ENCODE results near the gene POMT1. TPM values are rescaled to one million over a fixed set of nuclear protein-coding genes. Genes with fewer than 3 reads are reported as not detected.

The POMT1 gene
- total and polyA plus RNA-seq, 2 donors (not counting 3 experiments of a cell fraction or from before 2014, with no cell fraction given), result 44.7 to 53.9 TPM

- no peaks in the 10 kb centered on the region for H3K9me1 ChIP-seq (replicated peaks; ENCODE audit: control insufficient read depth, extremely low read depth, insufficient read depth, low read length)
- no peaks in the 10 kb centered on the region for H4K20me1 ChIP-seq (replicated peaks; ENCODE audit: control insufficient read depth, extremely low read depth, insufficient read depth, low read length)
- H3K9me3 ChIP-seq (replicated peaks; ENCODE audit: control insufficient read depth, insufficient read depth, low read length), result no peaks in the 10 kb centered on the region
- H2AFZ ChIP-seq (ENCODE audit: low read depth, low read length), result no peak overlapping the region
- DNase-seq (ENCODE audit: low read depth, low spot score) (no peak), FAIRE-seq (no peak)
- H3K36me3 ChIP-seq (ENCODE audit: control insufficient read depth in 2 of 2, extremely low read depth in 1 of 2, insufficient read depth in 2 of 2, low read length in 2 of 2), result no peaks in the 10 kb centered on the region
- peaks cover 21 to 27% of the 10 kb centered on the region in 2 experiments for H3K27me3 ChIP-seq (ENCODE audit: control insufficient read depth in 2 of 2, insufficient read depth in 2 of 2, low read length in 2 of 2)
- H3K4me1 ChIP-seq (ENCODE audit: control insufficient read depth, extremely low read depth, insufficient read depth, low read length), result no peaks in the 10 kb centered on the region
- no peak for TF ChIP-seq EZH2 (IDR thresholded peaks at IDR 0.05; ENCODE audit: borderline replicate concordance, low read depth, low read length, severe bottlenecking)
- H3K27ac ChIP-seq (ENCODE audit: insufficient read depth, low read depth, low read length), result no peak overlapping the region
- no peaks in the 10 kb centered on the region for H3K79me2 ChIP-seq (ENCODE audit: control insufficient read depth, insufficient read depth, low read length)
- ChIA-PET CTCF (no interaction called here), POLR2A (no interaction called here)
- no peak overlapping the region for H3K4me3 ChIP-seq (replicated peaks in 1 of 3; ENCODE audit: insufficient read depth in 1 of 3, low read depth in 1 of 3, low read length in 3 of 3)
- dilution Hi-C loops (cut with MboI; ENCODE audit: extremely low pct_ligation_motif_present, low sequenced_read_pairs), result no loop called here
- no peak overlapping the region for H3K4me2 ChIP-seq (ENCODE audit: insufficient read depth, low read length)
- H3K9ac ChIP-seq (replicated peaks; ENCODE audit: extremely low read depth, insufficient read depth, low read length), result no peak overlapping the region
- intact Hi-C loops (cut with micrococcal nuclease), result no loop called here
- no TSS peak for BruUV-seq (replicated peaks)
These were observed 49.3 kb downstream of the POMT1 start for GRCh38 chr9:131552030-131552429.

DNA sequence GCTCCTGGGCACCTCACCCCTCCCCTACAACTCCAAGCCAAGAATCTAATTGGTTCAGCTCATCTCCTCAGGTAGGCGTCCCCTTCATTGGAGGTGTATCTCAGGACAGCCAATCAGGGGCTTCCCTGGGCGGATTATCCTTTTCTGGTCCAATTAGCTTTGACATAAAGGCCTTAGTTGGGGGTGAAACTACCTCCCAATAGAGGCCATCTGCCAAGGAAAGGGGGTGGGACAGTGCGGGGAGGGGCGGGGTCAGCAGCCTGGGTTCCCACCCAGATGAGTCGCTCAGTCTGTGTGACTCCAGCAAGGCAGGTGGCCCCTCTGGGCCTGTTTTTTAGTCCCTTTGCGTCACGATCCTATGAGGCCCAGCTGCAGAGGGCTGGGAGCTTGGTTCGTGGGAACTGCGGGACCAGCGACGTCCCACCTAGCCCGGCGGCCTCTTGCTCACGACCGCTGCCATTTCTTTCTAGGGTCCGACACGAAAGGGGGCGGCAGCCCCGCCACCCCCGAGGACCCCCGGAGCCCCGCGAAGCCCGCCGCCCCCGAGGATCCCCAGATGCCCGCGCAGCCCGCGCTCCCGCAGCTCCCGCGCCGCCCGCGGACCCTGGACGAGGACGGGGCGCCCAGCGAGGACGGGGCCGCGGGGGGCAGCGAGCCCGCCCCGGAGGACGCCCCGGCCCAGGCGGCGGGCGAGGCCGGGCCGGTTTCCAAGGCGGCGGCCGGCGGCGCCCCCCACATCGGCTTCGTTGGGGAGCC lies 51.5 kb downstream of the POMT1 start:
- H3K79me2 ChIP-seq (ENCODE audit: control insufficient read depth, insufficient read depth, low read length), result no peaks in the 10 kb centered on the region
- no peaks in the 10 kb centered on the region for H3K36me3 ChIP-seq (ENCODE audit: control insufficient read depth in 2 of 2, extremely low read depth in 1 of 2, insufficient read depth in 2 of 2, low read length in 2 of 2)
- DNase-seq (ENCODE audit: low read depth, low spot score) (no peak), FAIRE-seq (no peak)
- intact Hi-C loops (cut with micrococcal nuclease) (no loop called here), dilution Hi-C loops (cut with MboI; ENCODE audit: extremely low pct_ligation_motif_present, low sequenced_read_pairs) (no loop called here)
- no peaks in the 10 kb centered on the region for H3K9me1 ChIP-seq (replicated peaks; ENCODE audit: control insufficient read depth, extremely low read depth, insufficient read depth, low read length)
- H3K4me2 ChIP-seq (ENCODE audit: insufficient read depth, low read length), result no peak overlapping the region
- BruUV-seq (replicated peaks), result no TSS peak
- CTCF ChIA-PET, result no interaction called here
- no peak overlapping the region for H2AFZ ChIP-seq (ENCODE audit: low read depth, low read length)
- no peak overlapping the region for H3K9ac ChIP-seq (replicated peaks; ENCODE audit: extremely low read depth, insufficient read depth, low read length)
- no peak overlapping the region for H3K4me3 ChIP-seq (replicated peaks in 1 of 3; ENCODE audit: insufficient read depth in 1 of 3, low read depth in 1 of 3, low read length in 3 of 3)
- no peaks in the 10 kb centered on the region for H4K20me1 ChIP-seq (replicated peaks; ENCODE audit: control insufficient read depth, extremely low read depth, insufficient read depth, low read length)
- POLR2A ChIA-PET, result no interaction called here
- H3K27me3 ChIP-seq (ENCODE audit: control insufficient read depth in 2 of 2, insufficient read depth in 2 of 2, low read length in 2 of 2), result peaks cover 19% of the 10 kb centered on the region in 2 experiments
- no peaks in the 10 kb centered on the region for H3K9me3 ChIP-seq (replicated peaks; ENCODE audit: control insufficient read depth, insufficient read depth, low read length)
- TF ChIP-seq JUN (IDR thresholded peaks at IDR 0.05; ENCODE audit: borderline replicate concordance, insufficient read depth, insufficient read length, low read depth) (no peak), CTCF (IDR thresholded peaks at IDR 0.05; ENCODE audit: extremely low read depth in 1 of 2, insufficient read depth in 1 of 2, low read depth in 1 of 2, low read length in 2 of 2) (no peak), POLR2A (IDR thresholded peaks at IDR 0.05; ENCODE audit: low read depth, low read length) (no peak), EZH2 (IDR thresholded peaks at IDR 0.05; ENCODE audit: borderline replicate concordance, low read depth, low read length, severe bottlenecking) (no peak), POLR2AphosphoS5 (IDR thresholded peaks at IDR 0.05; ENCODE audit: insufficient read depth, low read depth, low read length) (no peak), GATA2 (IDR thresholded peaks at IDR 0.05; ENCODE audit: insufficient read depth, insufficient read length, low read depth, low read length) (no peak), MYC (IDR thresholded peaks at IDR 0.05; ENCODE audit: low read depth, low read length) (no peak)
- TF ChIP-seq, protein P1, sequence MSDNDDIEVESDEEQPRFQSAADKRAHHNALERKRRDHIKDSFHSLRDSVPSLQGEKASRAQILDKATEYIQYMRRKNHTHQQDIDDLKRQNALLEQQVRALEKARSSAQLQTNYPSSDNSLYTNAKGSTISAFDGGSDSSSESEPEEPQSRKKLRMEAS (IDR thresholded peaks at IDR 0.05; ENCODE audit: insufficient read depth, insufficient read length), result no peak
- H3K27ac ChIP-seq (ENCODE audit: insufficient read depth, low read depth, low read length), result no peak overlapping the region
- no peaks in the 10 kb centered on the region for H3K4me1 ChIP-seq (ENCODE audit: control insufficient read depth, extremely low read depth, insufficient read depth, low read length)
